HG03103 (cell line): ENCODE results near the gene STBD1.
"Not testable (repeated sequence)": the region's sequence is repeated elsewhere in the genome, so short reads cannot be mapped to it uniquely, and the experiment has no call there.

Experiments used
- ATAC-seq: cut with Tn5 transposase; IDR thresholded peaks from one replicate; pipeline ENCODE4 v1.9.1; 2021; ENCODE audit warnings: low read depth; ENCODE audit not compliant: unreplicated experiment

Gene STBD1

GRCh38 chr4:76305971-76306881 is at the start of gene STBD1:
Gene STBD1 (plus strand): TSS chr4:76306733. CDS start chr4:76306770, 37 bp downstream.
- ATAC-seq: no peak

- no peak for ATAC-seq
Observed at GRCh38 chr4:76256968-76257367, 49.6 kb upstream of the STBD1 start.

GRCh38 chr4:76257824-76258223 is 48.7 kb upstream of the STBD1 start:
- ATAC-seq: no peak

GRCh38 chr4:76260571-76260970 is 46.0 kb upstream of the STBD1 start:
- no peak for ATAC-seq

GRCh38 chr4:76265631-76266218 is 40.8 kb upstream of the STBD1 start:
- ATAC-seq: no peak

GRCh38 chr4:76266627-76267026 is 39.9 kb upstream of the STBD1 start:
- no peak for ATAC-seq

- ATAC-seq: no peak
Observed at GRCh38 chr4:76267811-76268210, 38.7 kb upstream of the STBD1 start.

GRCh38 chr4:76270244-76271175 is 36.0 kb upstream of the STBD1 start:
- ATAC-seq: no peak

- ATAC-seq: no peak
Observed at GRCh38 chr4:76271248-76271647, 35.3 kb upstream of the STBD1 start.

- ATAC-seq: no peak
Observed at GRCh38 chr4:76272073-76272472, 34.5 kb upstream of the STBD1 start.

- ATAC-seq: no peak
Observed at GRCh38 chr4:76272582-76272981, 34.0 kb upstream of the STBD1 start.

- ATAC-seq: no peak
Observed at GRCh38 chr4:76272999-76273398, 33.5 kb upstream of the STBD1 start.

- no peak for ATAC-seq
Observed at GRCh38 chr4:76275486-76276124, 30.9 kb upstream of the STBD1 start.

- ATAC-seq: no peak
Observed at GRCh38 chr4:76276813-76277212, 29.7 kb upstream of the STBD1 start.

GRCh38 chr4:76277667-76278066 is 28.9 kb upstream of the STBD1 start:
- no peak for ATAC-seq

- no peak for ATAC-seq
Observed at GRCh38 chr4:76278583-76278982, 27.9 kb upstream of the STBD1 start.

GRCh38 chr4:76279462-76279861 is 27.1 kb upstream of the STBD1 start:
- no peak for ATAC-seq

- ATAC-seq: no peak
Observed at GRCh38 chr4:76280488-76281441, 25.8 kb upstream of the STBD1 start.

- ATAC-seq: not testable (repeated sequence)
Observed at GRCh38 chr4:76281594-76281993, 24.9 kb upstream of the STBD1 start.
